ENCODE measurements around the gene PGM5.

PGM5 gene

DNA sequence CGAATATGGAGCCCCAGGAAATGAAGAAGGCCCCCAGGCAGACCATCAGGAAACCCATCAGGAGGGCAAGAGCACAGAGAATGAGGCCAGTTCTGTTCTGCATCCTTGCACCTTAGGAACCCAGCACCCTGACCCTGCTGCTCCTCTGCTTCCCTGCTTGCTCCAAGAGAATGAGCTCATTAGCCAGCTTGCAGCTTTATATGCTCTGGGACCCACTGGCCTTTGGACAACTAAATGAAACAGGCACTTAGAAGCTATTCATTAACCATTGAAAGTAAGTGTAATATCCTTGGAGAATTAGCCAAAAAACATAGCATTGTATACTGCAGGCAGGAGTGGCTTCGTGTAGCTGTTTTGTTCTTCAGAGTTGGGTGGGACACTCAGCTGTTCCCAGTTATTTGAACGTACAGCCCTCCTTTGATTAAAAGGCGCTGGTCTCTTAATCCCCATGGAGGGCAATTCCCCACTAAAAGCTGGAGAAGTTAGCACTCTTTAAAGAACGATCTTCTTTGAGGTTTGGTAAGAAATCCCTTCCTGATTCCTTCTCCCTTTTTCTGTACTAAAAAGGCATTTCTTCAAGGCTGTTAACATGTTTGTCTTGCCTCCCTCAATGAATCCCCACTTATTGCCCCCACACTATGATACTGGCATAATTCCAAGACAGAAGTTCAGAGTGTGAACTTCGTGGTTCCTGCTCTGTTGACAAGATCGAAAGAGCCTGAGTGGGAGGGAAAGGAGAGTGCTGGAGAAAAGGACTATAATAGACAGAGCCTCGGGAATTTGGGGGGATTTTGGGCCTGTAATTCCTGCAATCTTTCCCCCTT, 184.5 kb downstream of the PGM5 start, which contains the start of gene TMEM252:
Gene TMEM252, minus strand, starts transcription at position 172 of the 824 bp plus-strand sequence. Its CDS starts 69 bp downstream, at position 103.
- DNase-seq (ENCODE audit: low read depth), result no peak

DNA sequence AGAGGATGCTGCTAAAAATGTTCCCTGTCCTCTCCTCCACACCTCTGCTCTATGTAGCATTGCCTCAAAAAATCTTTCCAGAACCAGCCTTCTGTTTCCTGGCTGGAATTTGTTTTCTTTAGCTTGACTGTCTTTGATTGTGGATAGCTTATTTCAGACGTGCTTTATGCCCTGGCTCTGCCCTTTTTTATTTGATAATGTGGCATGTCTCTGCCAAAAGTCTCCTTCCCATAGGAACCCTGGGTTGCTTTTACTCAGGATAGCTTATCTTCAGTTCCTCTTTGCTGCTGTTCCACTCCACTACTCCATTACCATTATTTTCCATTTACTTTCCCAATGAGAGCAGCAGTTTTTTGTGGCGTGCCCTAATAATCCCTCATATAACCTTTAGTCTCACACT, 185.2 kb downstream of the PGM5 start:
- DNase-seq (ENCODE audit: low read depth), result no peak

DNA sequence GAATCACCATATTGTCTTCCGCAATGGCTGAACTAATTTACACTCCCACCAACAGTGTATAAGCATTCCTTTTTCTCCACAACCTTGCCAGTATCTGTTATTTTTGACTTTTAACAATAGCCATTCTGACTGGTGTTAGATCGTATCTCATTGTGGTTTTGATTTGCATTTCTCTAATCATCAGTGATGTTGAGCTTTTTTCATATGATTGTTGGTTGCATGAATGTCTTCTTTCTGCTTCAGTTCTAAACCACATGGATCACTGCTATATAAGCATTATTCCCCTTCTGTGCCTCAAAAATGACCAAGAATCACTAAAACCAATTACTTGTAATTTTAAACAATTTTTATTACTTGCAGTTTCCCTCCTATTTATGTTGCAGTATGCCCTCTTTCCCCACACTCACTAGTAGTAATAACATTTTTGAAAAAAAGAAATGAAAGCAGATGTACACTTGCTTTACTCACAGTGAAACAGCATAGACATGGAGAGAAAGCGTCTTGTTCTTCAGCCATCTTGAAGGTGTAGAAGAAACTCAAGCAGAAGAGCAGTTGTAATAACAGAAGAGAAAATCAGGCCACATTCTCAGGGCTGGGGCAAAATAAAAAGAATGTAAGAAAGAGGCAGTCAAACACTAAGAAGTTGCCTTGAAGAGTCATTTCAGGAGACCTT, 188.8 kb downstream of the PGM5 start:
- DNase-seq (ENCODE audit: low read depth), result no peak

DNA sequence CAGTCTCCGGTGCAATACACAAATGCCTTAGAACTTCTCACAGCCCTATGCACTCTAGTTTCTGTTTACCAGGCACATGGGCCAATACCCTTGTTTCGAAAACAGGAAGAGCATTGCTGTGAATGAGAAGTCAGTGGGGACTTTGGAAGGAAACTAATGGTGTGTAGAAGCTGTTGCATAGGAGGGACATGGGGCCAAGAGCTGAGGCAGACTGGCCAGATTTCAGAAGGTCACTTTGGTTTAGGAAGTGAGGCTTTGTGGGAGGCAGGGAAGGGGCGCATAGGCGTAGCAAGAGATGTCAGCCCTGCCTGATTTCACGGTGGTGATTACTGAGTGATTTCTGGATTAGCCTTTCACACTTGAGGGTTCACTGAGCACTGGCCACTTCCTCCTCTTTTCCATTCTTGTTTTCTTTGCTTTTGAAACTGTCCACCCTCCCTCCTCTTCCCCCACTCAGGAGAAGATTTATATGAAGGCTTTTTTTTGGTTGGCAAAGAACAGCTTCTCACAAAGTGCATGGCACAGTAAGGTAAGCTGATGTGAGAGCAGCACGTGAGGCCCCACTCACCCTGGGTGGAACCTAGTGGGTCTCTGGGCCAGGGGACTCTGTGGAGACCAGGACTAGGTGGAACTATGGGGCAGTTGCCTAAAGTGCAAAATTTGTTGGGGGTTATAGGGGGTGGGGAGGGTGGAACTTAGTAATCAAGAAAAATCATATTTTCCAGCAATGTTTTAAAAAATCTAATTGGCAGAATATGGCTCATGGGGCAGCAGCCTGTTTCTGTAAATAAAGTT, 190.4 kb downstream of the PGM5 start:
- no peak for DNase-seq (ENCODE audit: low read depth)

DNA sequence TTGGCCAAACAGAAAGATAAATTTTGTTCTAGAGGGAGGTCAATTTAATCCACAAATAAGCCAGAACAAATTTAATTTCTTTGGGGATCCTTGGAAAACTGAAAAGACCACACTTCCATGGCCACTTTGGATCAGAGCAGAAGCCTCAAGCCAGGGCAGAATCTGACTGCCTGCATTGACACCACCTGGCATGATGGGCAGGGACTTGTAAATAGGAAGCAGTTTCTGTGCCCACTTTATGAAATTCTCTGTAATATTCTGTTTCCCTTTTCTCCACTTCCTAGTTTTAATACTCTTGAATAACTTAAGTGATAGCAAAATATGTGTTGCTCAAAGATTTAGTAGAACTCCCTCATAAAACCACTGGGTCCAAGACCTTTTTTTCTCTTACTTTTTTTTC, 191.0 kb downstream of the PGM5 start:
- DNase-seq (ENCODE audit: low read depth), result no peak

DNA sequence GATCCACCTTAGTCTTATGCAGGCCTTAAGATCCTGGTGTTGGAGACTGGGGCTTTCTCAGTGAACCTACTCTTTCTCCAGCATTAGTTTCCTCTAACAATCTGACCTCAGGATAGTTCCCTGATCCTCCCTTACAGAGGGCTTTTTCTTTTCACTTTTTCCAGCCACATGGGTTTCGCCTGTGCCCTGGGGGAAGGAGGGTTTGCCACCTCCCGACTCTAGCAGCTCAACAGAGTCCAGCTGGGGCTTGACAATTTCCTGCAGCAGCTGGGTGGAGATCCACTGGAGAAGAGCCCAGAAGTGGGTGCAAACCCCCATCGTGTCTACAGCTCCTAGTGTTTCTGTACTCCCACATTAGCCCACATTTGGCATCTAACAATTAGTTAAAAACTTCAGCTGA, 191.8 kb downstream of the PGM5 start:
- DNase-seq (ENCODE audit: low read depth), result no peak

DNA sequence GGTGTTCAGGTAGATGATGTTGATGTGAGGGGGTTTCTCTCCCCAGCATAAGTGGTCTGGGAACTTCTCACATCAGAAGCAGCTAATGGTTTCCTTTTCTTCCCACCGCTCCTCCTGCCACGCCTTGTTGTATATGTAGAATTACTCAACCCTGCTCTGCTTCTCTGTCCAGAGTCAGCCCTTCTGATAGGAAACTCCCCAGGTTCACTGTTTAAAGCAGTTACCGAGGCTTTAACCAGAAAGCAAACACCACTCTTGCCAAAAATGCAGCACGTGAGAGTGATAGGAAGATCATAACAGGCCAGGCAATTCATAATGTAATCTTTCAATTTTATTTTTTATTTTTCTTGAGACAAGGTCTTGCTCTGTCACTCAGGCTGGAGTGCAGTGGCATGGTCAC, 194.8 kb downstream of the PGM5 start:
- no peak for DNase-seq (ENCODE audit: low read depth)

DNA sequence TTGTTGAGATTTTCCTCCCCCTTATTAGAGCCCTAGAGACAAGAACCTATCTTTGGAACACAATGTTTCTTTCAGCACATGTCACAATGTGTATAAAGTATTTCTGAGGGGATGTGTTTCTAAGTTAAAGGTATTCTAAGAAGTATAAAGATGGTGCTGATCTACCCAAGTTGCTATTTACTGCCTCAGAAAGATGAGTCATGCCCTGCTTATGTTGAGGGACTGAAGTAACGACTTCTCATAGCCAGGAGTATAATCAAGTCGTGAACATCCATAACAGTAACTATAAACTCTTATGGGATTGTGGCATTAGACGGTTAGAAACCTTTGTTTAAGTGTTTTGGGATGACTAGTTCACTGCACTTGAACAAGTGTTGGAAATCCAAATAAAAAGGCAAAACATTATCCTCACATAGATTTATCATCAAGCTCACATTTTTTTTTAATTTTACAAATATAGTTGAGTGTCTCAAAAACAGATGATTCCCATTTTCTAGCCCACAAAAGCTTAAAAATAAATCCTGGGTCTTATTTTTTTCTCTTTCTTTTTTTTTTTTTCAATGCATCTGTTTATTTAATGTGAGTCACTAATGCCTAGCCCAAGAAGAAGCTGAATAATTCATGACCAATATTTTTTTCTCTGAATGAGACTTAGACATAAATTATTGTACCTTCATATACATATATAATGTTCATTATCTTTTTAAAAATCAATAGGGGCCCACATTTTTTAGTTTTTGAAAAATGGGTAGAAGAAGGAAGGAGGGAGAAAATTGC, 196.5 kb downstream of the PGM5 start:
- DNase-seq (ENCODE audit: low read depth), result no peak

DNA sequence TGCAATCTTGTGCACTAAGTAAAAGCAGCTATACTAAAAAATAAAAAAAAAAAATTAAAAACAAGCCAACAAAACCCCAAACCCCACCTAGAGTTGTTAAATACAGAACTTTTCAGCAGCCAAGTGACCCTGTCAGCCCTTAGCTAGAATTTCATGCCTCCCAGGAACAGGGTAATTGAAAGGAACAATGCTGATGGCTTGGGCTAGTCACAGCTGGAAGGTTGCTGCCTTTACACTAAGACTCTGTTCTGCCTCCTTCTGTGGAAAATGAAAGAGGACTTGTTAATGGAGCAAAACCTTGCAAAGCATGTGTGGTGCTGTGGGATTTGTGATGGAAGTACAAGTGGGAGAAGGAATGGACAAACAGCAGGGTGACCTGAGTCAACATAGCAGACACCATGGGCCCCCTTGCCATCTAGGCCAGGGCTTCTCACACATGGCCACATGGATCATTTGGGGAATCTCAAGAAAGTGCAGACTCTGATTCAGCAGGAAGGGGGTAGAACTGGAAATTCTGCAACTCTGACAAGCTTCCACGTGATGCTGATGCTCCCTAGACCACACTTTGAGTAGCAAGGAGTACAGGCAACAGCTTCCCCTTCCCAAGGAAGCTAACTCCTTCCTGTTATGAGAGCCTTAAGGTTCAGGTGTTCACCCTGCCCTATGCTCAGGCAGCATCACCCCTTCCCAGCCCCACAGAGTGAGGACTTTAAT, 199.2 kb downstream of the PGM5 start:
- DNase-seq (ENCODE audit: low read depth), result no peak

DNA sequence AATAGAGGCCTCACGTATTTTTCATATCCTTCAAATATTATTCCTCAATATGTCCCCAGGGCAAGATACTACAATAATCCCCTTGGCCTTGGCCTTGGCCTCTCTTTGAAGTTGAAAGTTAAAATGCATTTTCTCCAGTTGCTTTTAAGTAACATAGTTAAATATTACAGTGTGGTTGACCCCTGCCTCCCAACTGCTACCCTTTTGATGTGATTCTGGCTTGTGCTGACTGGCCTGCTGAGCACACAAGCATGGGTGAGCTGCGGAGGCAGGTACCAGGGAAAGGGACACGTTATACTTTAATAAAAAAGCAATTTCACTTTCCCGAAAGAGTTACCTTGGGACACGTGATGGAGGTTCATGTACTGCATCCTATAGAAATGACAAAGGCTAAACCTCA, 202.1 kb downstream of the PGM5 start:
- no peak for DNase-seq (ENCODE audit: low read depth)

DNA sequence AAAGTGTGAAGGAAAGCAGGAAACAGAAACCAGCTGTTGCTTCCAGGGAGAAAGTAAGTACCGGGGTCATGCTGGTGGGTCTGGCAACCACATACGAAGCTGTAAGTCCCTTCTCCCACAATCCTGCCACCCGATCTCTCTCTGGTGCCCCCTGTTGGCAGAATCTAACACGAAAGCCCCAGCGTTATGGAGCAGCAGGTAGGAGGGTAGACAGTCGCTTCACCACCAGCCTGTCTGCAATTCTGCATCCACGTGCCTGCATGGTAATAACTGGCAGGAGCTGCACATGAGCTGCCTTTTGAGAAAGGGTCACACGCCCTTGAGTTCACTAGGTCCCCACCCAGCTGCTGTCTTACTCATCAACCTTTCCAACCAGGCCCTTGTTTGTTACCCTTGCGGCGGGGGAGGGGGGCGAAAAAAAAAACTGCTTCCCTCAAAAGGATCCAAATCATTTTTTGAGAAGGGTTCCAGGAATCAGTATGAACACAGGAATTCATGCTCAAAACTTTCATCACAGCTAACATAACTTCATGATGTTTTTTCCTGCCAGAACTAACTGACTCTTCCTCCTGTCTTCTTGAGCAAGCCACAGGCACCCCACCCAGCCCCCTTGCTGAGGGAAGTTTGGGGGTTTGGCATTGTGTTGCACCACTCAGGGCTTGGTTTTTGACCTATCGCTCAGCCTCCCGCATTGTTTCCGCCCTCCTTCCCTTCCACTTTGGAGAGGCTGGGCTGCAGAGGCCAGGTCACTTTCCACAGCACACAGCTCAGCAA, 203.8 kb downstream of the PGM5 start:
- no peak for DNase-seq (ENCODE audit: low read depth)

DNA sequence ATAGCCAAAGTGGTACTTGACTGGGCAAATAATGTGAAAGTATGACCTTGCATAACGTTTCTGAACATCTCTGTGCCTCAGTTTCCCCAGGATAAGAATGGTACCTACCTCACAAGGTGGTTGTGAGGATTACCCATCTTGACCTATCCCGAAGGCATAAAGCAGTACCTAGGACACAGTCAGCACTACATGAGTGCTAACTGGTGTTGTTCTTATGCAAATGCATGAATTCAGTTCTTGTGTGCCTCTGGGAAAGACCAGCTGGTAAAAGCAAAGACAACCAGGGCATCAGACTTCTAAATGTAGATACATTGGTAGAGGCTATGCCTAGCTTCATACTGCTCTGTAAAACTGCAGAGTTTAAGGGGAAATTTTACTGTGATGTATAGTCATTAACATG, 206.1 kb downstream of the PGM5 start:
- no peak for DNase-seq (ENCODE audit: low read depth)

DNA sequence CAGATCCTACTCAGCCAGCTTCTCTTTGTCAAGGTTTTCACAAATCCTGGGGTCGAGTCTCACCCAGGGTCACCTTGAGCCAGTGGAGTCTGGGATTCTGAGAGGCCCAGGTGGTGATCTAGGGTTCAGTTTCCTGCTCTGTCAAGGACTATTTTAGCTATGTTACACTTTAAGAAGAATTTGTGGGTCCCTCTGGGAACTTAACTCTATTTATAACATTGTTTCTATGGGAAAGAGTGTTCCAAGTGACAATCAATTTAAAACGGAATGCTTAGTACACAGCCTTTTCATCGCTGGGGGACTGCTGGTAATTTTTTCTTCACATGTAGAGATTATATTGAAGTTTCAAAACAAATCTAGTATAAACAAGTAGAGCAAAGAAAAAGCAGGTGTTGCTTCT, 211.2 kb downstream of the PGM5 start:
- no peak for DNase-seq (ENCODE audit: low read depth)

DNA sequence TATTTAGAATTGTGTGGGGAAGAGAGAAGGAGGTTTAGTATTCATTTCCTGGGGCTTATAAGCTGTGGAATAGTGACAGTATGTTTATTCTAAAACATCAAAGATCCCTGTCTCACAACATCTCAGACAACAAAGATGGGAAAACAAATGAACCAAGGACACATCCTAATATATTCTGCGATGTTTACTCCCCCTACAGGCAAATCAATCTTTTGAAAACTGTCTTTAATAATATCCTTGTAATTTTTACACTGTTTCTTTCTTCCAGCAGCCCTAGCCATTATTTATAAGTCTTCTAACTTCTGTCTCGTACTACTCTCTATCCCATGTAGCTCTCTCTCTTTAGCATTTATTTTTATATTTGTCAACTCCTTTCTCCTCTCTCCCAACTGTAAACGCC, 217.7 kb downstream of the PGM5 start:
- no peak for DNase-seq (ENCODE audit: low read depth)

DNA sequence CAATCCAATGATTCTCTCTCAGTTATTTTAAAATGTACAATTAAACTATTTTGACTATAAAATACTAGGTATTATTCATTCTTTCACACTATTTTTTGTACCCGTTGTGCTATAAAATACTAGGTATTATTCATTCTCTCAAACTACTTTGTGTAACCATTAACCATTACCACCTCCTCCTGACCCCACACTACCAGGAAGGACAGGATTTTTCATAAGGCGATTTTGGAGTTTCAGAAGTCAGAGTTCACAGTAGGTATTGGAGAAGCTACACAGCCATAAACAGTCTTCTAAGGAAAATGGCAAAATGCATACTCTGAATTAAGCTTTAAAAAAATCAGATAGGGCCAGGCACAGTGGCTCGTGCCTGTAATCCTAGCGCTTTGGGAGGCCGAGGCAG, 219.4 kb downstream of the PGM5 start:
- DNase-seq (ENCODE audit: low read depth), result no peak

DNA sequence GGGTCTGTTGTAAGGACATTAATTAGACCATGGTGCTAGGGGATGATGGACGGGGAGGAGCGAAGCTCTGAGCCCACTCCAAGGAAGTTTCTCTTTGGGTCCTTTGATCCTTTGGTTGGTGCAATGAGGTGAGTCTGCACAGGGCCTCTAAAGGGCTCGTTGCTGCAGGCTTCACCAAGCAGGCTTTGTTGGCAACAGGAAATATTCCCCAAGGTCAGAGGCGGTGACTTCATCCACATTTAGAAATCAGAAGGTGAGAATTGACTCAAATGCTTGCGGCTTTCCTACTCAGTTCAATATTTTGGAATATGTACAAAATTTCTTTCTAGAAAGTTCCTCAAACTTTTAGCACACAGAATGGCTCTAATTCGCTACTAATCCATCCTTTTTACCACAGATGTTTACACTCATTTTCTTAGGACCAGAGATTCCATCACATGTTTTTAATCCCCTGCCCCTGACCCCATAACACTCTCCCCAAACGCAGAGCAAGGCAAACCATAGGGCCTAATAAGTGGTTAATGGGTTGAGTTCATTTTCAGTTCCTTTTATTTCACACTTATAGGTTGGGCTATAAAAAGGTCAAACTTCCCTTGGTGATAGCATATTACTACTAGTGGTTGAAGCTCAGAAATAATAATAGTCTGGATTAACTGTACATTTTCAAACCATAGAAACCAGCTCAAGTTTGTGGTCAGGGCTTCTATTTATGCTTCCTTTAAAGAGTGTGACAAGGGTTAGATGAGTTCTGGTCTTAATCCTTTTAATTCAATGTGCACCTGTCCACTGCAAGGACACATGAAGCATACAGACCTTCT, 221.6 kb downstream of the PGM5 start:
- DNase-seq (ENCODE audit: low read depth), result no peak
